ENCODE data around the gene CDH22.

Gene CDH22

GRCh38 chr20:46291401-46291800 is 16.9 kb downstream of the CDH22 start:
- Histone ChIP-seq H2AFZ (ENCODE audit: low read depth, low read length) (no peak overlapping the region), H3K27ac (ENCODE audit: low read length) (no peak overlapping the region), H4K20me1 (ENCODE audit: insufficient read depth, low read length) (peaks cover 14% of the 10 kb centered on the region; the same call in 1 of the 2 replicates), H3K4me3 (ENCODE audit: low read depth in 1 of 2, low read length in 2 of 2) (no peak overlapping the region), H3K4me1 (ENCODE audit: insufficient read depth, low read length) (no peaks in the 10 kb centered on the region), H3K9ac (ENCODE audit: low read depth, low read length) (no peak overlapping the region), H3K9me3 (ENCODE audit: insufficient read depth, low read length, severe bottlenecking) (no peaks in the 10 kb centered on the region), H3K4me2 (ENCODE audit: insufficient read depth, low read length) (no peak overlapping the region), H3K36me3 (ENCODE audit: insufficient read depth, low read length) (no peaks in the 10 kb centered on the region), H3K79me2 (ENCODE audit: insufficient read depth, low read length) (no peaks in the 10 kb centered on the region), H3K27me3 (ENCODE audit: insufficient read depth, low read length, poor library complexity) (peaks cover 6% of the 10 kb centered on the region)
- DNase-seq = no peak
- ATAC-seq (ENCODE audit: insufficient read depth, low read depth) = no peak
- TF ChIP-seq CTCF (IDR thresholded peaks at IDR 0.05; ENCODE audit: borderline replicate concordance, extremely low read depth, low read length, poor library complexity, severe bottlenecking) = no peak
- TF ChIP-seq EZH2 (IDR thresholded peaks at IDR 0.05; ENCODE audit: borderline replicate concordance, low read depth, low read length, severe bottlenecking) = no peak

GRCh38 chr20:46289432-46289831 is 18.9 kb downstream of the CDH22 start:
- ATAC-seq (ENCODE audit: insufficient read depth, low read depth) (no peak), DNase-seq (no peak)
- Histone ChIP-seq H3K27me3 (ENCODE audit: insufficient read depth, low read length, poor library complexity) (peaks cover 8% of the 10 kb centered on the region), H3K4me1 (ENCODE audit: insufficient read depth, low read length) (no peaks in the 10 kb centered on the region), H4K20me1 (ENCODE audit: insufficient read depth, low read length) (peaks cover 9% of the 10 kb centered on the region; the same call in 1 of the 2 replicates), H3K9ac (ENCODE audit: low read depth, low read length) (no peak overlapping the region), H3K36me3 (ENCODE audit: insufficient read depth, low read length) (no peaks in the 10 kb centered on the region), H3K4me3 (ENCODE audit: low read depth in 1 of 2, low read length in 2 of 2) (no peak overlapping the region), H3K4me2 (ENCODE audit: insufficient read depth, low read length) (no peak overlapping the region), H2AFZ (ENCODE audit: low read depth, low read length) (no peak overlapping the region), H3K79me2 (ENCODE audit: insufficient read depth, low read length) (no peaks in the 10 kb centered on the region), H3K27ac (ENCODE audit: low read length) (no peak overlapping the region), H3K9me3 (ENCODE audit: insufficient read depth, low read length, severe bottlenecking) (no peaks in the 10 kb centered on the region)
- TF ChIP-seq EZH2 (IDR thresholded peaks at IDR 0.05; ENCODE audit: borderline replicate concordance, low read depth, low read length, severe bottlenecking) (no peak), CTCF (IDR thresholded peaks at IDR 0.05; ENCODE audit: borderline replicate concordance, extremely low read depth, low read length, poor library complexity, severe bottlenecking) (no peak)

- H3K27me3 ChIP-seq (ENCODE audit: insufficient read depth, low read length, poor library complexity) = peaks cover 18% of the 10 kb centered on the region
- no peaks in the 10 kb centered on the region for H3K79me2 ChIP-seq (ENCODE audit: insufficient read depth, low read length)
- DNase-seq (no peak), ATAC-seq (ENCODE audit: insufficient read depth, low read depth) (no peak)
- H4K20me1 ChIP-seq (ENCODE audit: insufficient read depth, low read length) = peaks cover 12% of the 10 kb centered on the region; the same call in 1 of the 2 replicates
- no peak for TF ChIP-seq CTCF (IDR thresholded peaks at IDR 0.05; ENCODE audit: borderline replicate concordance, extremely low read depth, low read length, poor library complexity, severe bottlenecking)
- TF ChIP-seq EZH2 (IDR thresholded peaks at IDR 0.05; ENCODE audit: borderline replicate concordance, low read depth, low read length, severe bottlenecking) = no peak
- H2AFZ ChIP-seq (ENCODE audit: low read depth, low read length) = no peak overlapping the region
- H3K4me1 ChIP-seq (ENCODE audit: insufficient read depth, low read length) = no peaks in the 10 kb centered on the region
- no peaks in the 10 kb centered on the region for H3K9me3 ChIP-seq (ENCODE audit: insufficient read depth, low read length, severe bottlenecking)
- H3K4me2 ChIP-seq (ENCODE audit: insufficient read depth, low read length) = no peak overlapping the region
- no peak overlapping the region for H3K27ac ChIP-seq (ENCODE audit: low read length)
- H3K9ac ChIP-seq (ENCODE audit: low read depth, low read length) = no peak overlapping the region
- H3K4me3 ChIP-seq (ENCODE audit: low read depth in 1 of 2, low read length in 2 of 2) = no peak overlapping the region
- no peaks in the 10 kb centered on the region for H3K36me3 ChIP-seq (ENCODE audit: insufficient read depth, low read length)
These were observed 21.3 kb downstream of the CDH22 start for GRCh38 chr20:46286977-46287376.

- H3K27me3 ChIP-seq (ENCODE audit: insufficient read depth, low read length, poor library complexity) = peaks cover 22% of the 10 kb centered on the region
- no peaks in the 10 kb centered on the region for H3K9me3 ChIP-seq (ENCODE audit: insufficient read depth, low read length, severe bottlenecking)
- DNase-seq (no peak), ATAC-seq (ENCODE audit: insufficient read depth, low read depth) (no peak)
- no peak for TF ChIP-seq CTCF (IDR thresholded peaks at IDR 0.05; ENCODE audit: borderline replicate concordance, extremely low read depth, low read length, poor library complexity, severe bottlenecking)
- no peak for TF ChIP-seq EZH2 (IDR thresholded peaks at IDR 0.05; ENCODE audit: borderline replicate concordance, low read depth, low read length, severe bottlenecking)
- H3K4me3 ChIP-seq (ENCODE audit: low read depth in 1 of 2, low read length in 2 of 2) = no peak overlapping the region
- H2AFZ ChIP-seq (ENCODE audit: low read depth, low read length) = no peak overlapping the region
- no peak overlapping the region for H3K27ac ChIP-seq (ENCODE audit: low read length)
- no peaks in the 10 kb centered on the region for H3K4me1 ChIP-seq (ENCODE audit: insufficient read depth, low read length)
- H3K36me3 ChIP-seq (ENCODE audit: insufficient read depth, low read length) = no peaks in the 10 kb centered on the region
- no peak overlapping the region for H3K4me2 ChIP-seq (ENCODE audit: insufficient read depth, low read length)
- H4K20me1 ChIP-seq (ENCODE audit: insufficient read depth, low read length) = 0 out of 2 replicates have a peak, but pooled peaks cover 7% of the 10 kb centered on the region
- no peaks in the 10 kb centered on the region for H3K79me2 ChIP-seq (ENCODE audit: insufficient read depth, low read length)
- no peak overlapping the region for H3K9ac ChIP-seq (ENCODE audit: low read depth, low read length)
These were observed 21.9 kb downstream of the CDH22 start for GRCh38 chr20:46286382-46286781.

Data from DND-41 (cell line).